LNCAP (cell line): ENCODE data around the gene EVX1.

ENCODE experiments used
- CTCF ChIP-seq: fragments of 450-650 bp; IDR thresholded peaks from 2 replicates; pipeline ENCODE4 v1.5.1; 2017; ENCODE audit warnings: mild to moderate bottlenecking

Gene EVX1

GRCh38 chr7:27251652-27252590 lies 9.3 kb downstream of the EVX1 start:
- no peak for TF ChIP-seq CTCF

- no peak for TF ChIP-seq CTCF
Observed at GRCh38 chr7:27254625-27255024, 12.0 kb downstream of the EVX1 start.

GRCh38 chr7:27260211-27260610 lies 17.6 kb downstream of the EVX1 start:
- no peak for TF ChIP-seq CTCF

- no peak for TF ChIP-seq CTCF
Observed at GRCh38 chr7:27262121-27262520, 19.5 kb downstream of the EVX1 start.

- no peak for TF ChIP-seq CTCF
Observed at GRCh38 chr7:27263781-27264180, 21.2 kb downstream of the EVX1 start.

GRCh38 chr7:27269455-27269854 lies 26.9 kb downstream of the EVX1 start:
- TF ChIP-seq CTCF: no peak

GRCh38 chr7:27271384-27271783 lies 28.8 kb downstream of the EVX1 start:
- no peak for TF ChIP-seq CTCF

- TF ChIP-seq CTCF: no peak
Observed at GRCh38 chr7:27277628-27278027, 35.0 kb downstream of the EVX1 start.
